Head of caudate nucleus (tissue), 42 donors: ENCODE data around the gene GBA2.

Experiments
- DNase-seq, 42 donors: peaks; one replicate each; pipeline versions ENCODE4 v3.0.0 to v3.0.0-alpha.2; 2020 to 2021; ENCODE audit warnings: mixed read lengths in 7 of 42
- intact Hi-C: fragments of 100-400 bp; cut with DNase I; formaldehyde crosslinking; loops from one replicate; pipeline ENCODE4 v1.15.0; 2022

Gene GBA2

DNA sequence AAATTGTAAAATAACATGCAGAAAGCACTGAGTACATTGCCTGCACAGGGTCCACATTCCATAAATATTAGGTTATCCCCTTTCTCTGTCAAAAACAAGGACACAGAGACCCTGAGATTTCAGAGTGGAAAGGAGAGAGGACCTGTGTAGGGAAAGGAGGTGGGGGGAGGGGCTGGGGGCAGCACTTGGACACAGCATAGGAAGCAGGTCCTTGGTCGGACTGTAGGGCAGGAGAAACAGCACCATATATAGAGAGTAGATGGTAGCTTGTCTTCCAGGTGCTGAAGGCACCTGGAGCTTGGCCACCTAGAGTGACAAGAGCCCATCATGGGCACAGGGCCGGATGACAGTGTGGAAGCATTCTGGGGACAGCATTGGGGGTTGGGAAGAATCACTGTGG, 61.7 kb downstream of the GBA2 start:
- intact Hi-C loops: no loop called here
- no peak for DNase-seq
